ENCODE results near the gene PAPLN. TPM values are rescaled to one million over a fixed set of nuclear protein-coding genes. Genes with fewer than 3 reads are reported as not detected.

The PAPLN gene
- total RNA-seq, 1 donor from 2014 or later: 20.2 TPM

DNA sequence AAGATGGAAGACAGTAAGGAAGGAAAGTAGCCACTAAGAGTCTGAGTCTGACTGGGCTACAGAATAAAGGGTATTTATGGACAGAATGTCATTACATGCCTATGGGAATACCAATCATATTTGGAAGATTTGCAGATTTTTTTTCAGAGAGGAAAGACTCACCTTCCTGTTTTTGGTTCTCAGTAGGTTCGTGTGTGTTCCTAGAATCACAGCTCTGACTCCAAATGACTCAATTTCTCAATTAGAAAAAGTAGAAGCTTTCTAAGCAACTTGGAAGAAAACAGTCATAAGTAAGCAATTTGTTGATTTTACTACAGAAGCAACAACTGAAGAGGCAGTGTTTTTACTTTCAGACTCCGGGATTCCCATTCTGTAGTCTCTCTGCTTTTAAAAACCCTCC, 15.4 kb upstream of the PAPLN start:
- TF ChIP-seq, protein P1, sequence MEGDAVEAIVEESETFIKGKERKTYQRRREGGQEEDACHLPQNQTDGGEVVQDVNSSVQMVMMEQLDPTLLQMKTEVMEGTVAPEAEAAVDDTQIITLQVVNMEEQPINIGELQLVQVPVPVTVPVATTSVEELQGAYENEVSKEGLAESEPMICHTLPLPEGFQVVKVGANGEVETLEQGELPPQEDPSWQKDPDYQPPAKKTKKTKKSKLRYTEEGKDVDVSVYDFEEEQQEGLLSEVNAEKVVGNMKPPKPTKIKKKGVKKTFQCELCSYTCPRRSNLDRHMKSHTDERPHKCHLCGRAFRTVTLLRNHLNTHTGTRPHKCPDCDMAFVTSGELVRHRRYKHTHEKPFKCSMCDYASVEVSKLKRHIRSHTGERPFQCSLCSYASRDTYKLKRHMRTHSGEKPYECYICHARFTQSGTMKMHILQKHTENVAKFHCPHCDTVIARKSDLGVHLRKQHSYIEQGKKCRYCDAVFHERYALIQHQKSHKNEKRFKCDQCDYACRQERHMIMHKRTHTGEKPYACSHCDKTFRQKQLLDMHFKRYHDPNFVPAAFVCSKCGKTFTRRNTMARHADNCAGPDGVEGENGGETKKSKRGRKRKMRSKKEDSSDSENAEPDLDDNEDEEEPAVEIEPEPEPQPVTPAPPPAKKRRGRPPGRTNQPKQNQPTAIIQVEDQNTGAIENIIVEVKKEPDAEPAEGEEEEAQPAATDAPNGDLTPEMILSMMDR (IDR thresholded peaks at IDR 0.05): no peak
- H3K9me3 ChIP-seq: no peaks in the 10 kb centered on the region
- ATAC-seq: no peak
- H3K4me3 ChIP-seq: no peak overlapping the region
- peaks cover 50% of the 10 kb centered on the region for H3K36me3 ChIP-seq
- intact Hi-C loops (cut with DNase I): no loop called here
- DNase-seq: no peak
- no peaks in the 10 kb centered on the region for H3K27me3 ChIP-seq
- H3K4me1 ChIP-seq: no peaks in the 10 kb centered on the region
- H3K27ac ChIP-seq: no peak overlapping the region

DNA sequence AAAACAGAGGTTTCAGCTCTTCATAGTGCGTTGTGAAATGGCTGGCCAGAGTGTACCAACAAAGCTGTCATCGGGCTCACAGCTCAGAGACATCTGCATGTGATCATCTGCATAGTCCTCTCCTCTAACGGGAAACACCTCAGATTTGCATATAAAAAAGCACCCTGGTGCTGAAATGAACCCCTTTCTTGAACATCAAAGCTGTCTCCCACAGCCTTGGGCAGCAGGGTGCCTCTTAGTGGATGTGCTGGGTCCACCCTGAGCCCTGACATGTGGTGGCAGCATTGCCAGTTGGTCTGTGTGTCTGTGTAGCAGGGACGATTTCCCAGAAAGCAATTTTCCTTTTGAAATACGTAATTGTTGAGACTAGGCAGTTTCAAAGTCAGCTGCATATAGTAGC, 14.3 kb upstream of the PAPLN start:
- DNase-seq: no peak
- peaks cover 2% of the 10 kb centered on the region for H3K4me1 ChIP-seq
- no peaks in the 10 kb centered on the region for H3K27me3 ChIP-seq
- no peaks in the 10 kb centered on the region for H3K9me3 ChIP-seq
- ATAC-seq: peak; percentile 49
- H3K4me3 ChIP-seq: no peak overlapping the region
- TF ChIP-seq, protein P1 (IDR thresholded peaks at IDR 0.05): no peak
- intact Hi-C loops (cut with DNase I): no loop called here
- H3K36me3 ChIP-seq: peaks cover 39% of the 10 kb centered on the region
- H3K27ac ChIP-seq: no peak overlapping the region

DNA sequence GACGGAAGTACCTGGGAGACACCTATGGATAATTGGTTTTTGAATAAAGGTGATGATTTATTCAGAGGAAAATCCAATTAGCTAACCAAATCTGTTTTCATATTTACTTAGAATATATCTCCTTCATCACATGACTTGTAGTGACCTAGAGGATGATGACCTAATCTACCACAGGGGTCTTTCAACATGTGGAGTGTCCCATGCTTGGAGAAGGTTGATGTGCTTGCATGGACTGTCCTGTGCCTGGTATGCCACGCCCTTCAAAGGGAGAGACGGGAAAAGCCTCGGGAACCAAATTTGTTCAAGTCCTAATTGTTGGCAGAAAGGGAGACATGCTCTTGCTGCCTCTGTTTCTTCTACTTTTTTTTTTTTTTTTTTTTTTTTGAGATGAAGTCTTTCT, 11.8 kb upstream of the PAPLN start:
- TF ChIP-seq, protein P1 (IDR thresholded peaks at IDR 0.05): no peak
- Histone ChIP-seq H3K36me3 (peaks cover 14% of the 10 kb centered on the region), H3K27me3 (no peaks in the 10 kb centered on the region), H3K9me3 (no peaks in the 10 kb centered on the region), H3K4me3 (no peak overlapping the region), H3K4me1 (peaks cover 13% of the 10 kb centered on the region), H3K27ac (no peak overlapping the region)
- ATAC-seq (no peak), DNase-seq (no peak)
- intact Hi-C loops (cut with DNase I): no loop called here

DNA sequence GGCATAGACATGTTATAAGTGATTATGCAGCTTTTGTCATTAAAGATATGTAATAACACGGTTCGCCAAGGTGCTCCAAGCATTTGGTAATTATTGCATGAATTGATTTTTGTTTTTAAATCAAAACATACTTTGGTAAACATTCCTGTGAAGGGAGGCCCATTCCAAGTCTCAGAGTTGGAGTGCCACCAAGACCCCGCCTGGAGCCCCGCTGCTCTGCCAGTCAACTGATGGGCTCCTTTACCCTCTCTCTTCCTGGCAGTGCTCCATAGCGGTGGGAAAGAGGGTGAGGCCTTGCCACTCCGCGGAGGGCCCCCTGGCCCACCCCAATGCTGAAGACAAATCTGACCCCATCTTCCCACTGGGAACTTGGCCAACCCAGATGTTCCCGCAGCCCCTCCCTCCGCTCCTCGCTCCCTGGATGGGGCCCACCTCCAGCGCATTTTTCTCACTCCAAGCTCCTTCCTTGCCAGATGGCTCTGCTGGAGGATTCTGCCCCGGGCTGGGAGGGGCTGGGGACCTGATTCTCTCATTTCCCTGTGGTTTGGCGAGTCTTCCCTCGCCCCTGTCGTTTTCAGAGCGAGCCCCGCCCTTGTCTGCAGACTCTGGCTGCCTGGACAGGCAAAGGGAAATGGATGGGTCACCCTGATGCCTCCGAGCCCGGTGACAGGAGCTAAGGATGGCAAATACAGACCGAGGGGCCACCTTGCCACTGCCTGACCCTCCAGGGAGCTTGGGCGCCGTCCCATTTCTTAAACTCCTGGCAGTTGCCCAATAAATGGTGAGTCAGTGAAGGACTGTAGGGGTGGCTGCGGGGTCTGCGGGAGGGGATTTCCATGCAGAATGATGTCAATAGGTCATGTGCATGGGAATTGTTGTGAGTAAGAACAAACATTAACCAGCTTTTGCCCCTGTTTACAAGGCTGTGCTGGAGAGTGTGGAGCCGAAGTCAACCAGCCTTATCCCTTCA, 9.2 kb upstream of the PAPLN start:
- TF ChIP-seq, protein P1 (IDR thresholded peaks at IDR 0.05): no peak
- Histone ChIP-seq H3K9me3 (no peaks in the 10 kb centered on the region), H3K4me3 (no peak overlapping the region), H3K27me3 (no peaks in the 10 kb centered on the region), H3K4me1 (peaks cover 19% of the 10 kb centered on the region), H3K27ac (no peak overlapping the region), H3K36me3 (peaks cover 3% of the 10 kb centered on the region)
- DNase-seq (no peak), ATAC-seq (peak; percentile 22)
- intact Hi-C loops (cut with DNase I): no loop called here

DNA sequence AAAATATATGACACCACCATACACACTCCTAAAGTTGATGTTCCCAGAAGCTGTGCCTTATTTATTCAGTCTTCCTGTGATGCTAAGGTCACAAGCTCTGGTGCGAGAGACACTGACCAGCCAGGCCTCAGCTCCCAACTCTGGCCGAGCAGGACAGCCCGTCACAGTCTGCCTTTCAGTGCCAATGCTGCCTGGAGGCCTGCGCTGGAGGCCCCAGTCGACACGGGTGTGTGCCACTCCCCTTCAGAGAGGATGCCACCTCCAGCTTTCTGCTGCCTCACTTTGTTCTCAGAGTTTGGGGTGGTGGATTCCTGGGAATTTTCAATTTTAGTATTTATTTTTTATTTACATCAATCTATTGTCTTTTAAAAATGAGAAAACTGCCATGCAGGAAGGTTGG, 7.3 kb upstream of the PAPLN start:
- intact Hi-C loops (cut with DNase I): no loop called here
- no peak overlapping the region for H3K4me3 ChIP-seq
- ATAC-seq: no peak
- no peaks in the 10 kb centered on the region for H3K9me3 ChIP-seq
- H3K4me1 ChIP-seq: peaks cover 19% of the 10 kb centered on the region
- no peaks in the 10 kb centered on the region for H3K36me3 ChIP-seq
- TF ChIP-seq, protein P1 (IDR thresholded peaks at IDR 0.05): no peak
- DNase-seq: no peak
- H3K27me3 ChIP-seq: no peaks in the 10 kb centered on the region
- no peak overlapping the region for H3K27ac ChIP-seq
